K562 (cell line): ENCODE measurements around the gene MPG. TPM values are rescaled to one million over a fixed set of nuclear protein-coding genes. Genes with fewer than 3 reads are reported as not detected.

Experiments used
- ELF1 ChIP-seq: fragments of 200-800 bp; sonication (Bioruptor generic); IDR thresholded peaks from 2 replicates; pipeline ENCODE4 v1.6.1; 2016; ENCODE audit warnings: missing genetic modification characterization, missing compliant biosample characterization
- ELF4 ChIP-seq: fragments of 450-650 bp; formaldehyde crosslinking; IDR thresholded peaks from 2 replicates; pipeline ENCODE4 v1.4.0; 2022; ENCODE audit warnings: missing genetic modification characterization
- ESRRA ChIP-seq: fragments of 450-650 bp; IDR thresholded peaks from 2 replicates; pipeline ENCODE4 v1.6.1; 2014; ENCODE audit warnings: low read depth, mild to moderate bottlenecking, moderate library complexity, borderline replicate concordance
- GABPB1 ChIP-seq: sonication (generic); formaldehyde crosslinking; IDR thresholded peaks from 2 replicates; pipeline ENCODE4 v1.8.0; 2022; ENCODE audit warnings: mild to moderate bottlenecking, missing genetic modification reagents
- MAZ ChIP-seq, 2 experiments: fragments of 450-650 bp in 1 of 2; sonication (generic) in 1 of 2; formaldehyde crosslinking; IDR thresholded peaks in 1 of 2; conservative IDR thresholded peaks in 1 of 2; 2 replicates each; pipeline versions ENCODE4 v1.4.0 to v1.5.0; 2020; ENCODE audit warnings: mild to moderate bottlenecking in 1 of 2, missing genetic modification reagents in 1 of 2
- RAD21 ChIP-seq, 2 experiments: fragments of 250-450 bp in 1 of 2; fragments of 450-650 bp in 1 of 2; sonication (Bioruptor Pico) in 1 of 2; formaldehyde crosslinking in 1 of 2; IDR thresholded peaks in 1 of 2; conservative IDR thresholded peaks in 1 of 2; 2 replicates each; pipeline versions ENCODE4 v1.4.0 to v1.8.0; 2020 to 2022; ENCODE audit warnings: mild to moderate bottlenecking in 2 of 2, moderate library complexity in 1 of 2
- RFX7 ChIP-seq: fragments of 250-450 bp; sonication (Bioruptor Pico); IDR thresholded peaks from 2 replicates; pipeline ENCODE4 v1.5.1; 2021; ENCODE audit warnings: mild to moderate bottlenecking
- SPI1 ChIP-seq: IDR thresholded peaks from 2 replicates; pipeline ENCODE4 v1.6.1; 2011; ENCODE audit warnings: low read depth, low read length, control low read depth, borderline replicate concordance
- SUPT5H ChIP-seq: fragments of 450-650 bp; IDR thresholded peaks from 2 replicates; pipeline ENCODE4 v1.6.1; 2016
- TRIM24 ChIP-seq, 2 experiments: fragments of 450-650 bp; IDR thresholded peaks; 2 replicates each; pipeline ENCODE4 v1.6.1; 2016
- TRIM28 ChIP-seq: fragments of 450-650 bp; IDR thresholded peaks from 2 replicates; pipeline ENCODE4 v1.6.1; 2017
- polyA plus RNA-seq, 8 experiments: library from polyadenylated mRNA; depleted of rRNA in 4 of 8; stranded (reverse) in 5 of 8; unstranded in 3 of 8; fragments of >200 nt; fragmentation: Nextera tagmentation in 2 of 8; fragmentation: Illumina TruSeq in 1 of 8; extraction: Ambion mirVana in 2 of 8; extraction: Trizol in 1 of 8; gene quantifications; 2 replicates each; pipeline versions ENCODE4 v1.2.1 to v1.2.3, GENCODE V29; 2011 to 2014; ENCODE audit warnings: inconsistent platforms in 1 of 8, missing spikeins in 1 of 8
- total RNA-seq, 7 experiments: library from RNA; depleted of rRNA in 6 of 7; stranded (reverse); fragments of >200 nt in 6 of 7; fragmentation: Illumina TruSeq in 2 of 7; extraction: Trizol in 2 of 7; gene quantifications; 2 replicates each; pipeline versions ENCODE4 v1.2.1 to v1.2.3, GENCODE V29; 2011 to 2021; ENCODE audit warnings: low replicate concordance in 1 of 7
- TF ChIP-seq, protein P1 (sequence below): sonication (generic); formaldehyde crosslinking; IDR thresholded peaks from 2 replicates; pipeline ENCODE4 v1.9.0; 2022; ENCODE audit warnings: mild to moderate bottlenecking, missing genetic modification reagents
- TF ChIP-seq, protein P2 (sequence below): sonication (generic); formaldehyde crosslinking; IDR thresholded peaks from 2 replicates; pipeline ENCODE4 v1.8.0; 2022; ENCODE audit warnings: mild to moderate bottlenecking, missing genetic modification reagents
- TF ChIP-seq, protein P3 (sequence below): fragments of 450-650 bp; IDR thresholded peaks from 2 replicates; pipeline ENCODE4 v1.6.1; 2016; ENCODE audit warnings: missing biosample characterization, missing genetic modification characterization

The MPG gene
- total and polyA plus RNA-seq, 9 of the 15 experiments (the other 6 are each of a cell fraction or from before 2014, with no cell fraction given) = 0.42 to 226 (median 36.2) TPM

DNA sequence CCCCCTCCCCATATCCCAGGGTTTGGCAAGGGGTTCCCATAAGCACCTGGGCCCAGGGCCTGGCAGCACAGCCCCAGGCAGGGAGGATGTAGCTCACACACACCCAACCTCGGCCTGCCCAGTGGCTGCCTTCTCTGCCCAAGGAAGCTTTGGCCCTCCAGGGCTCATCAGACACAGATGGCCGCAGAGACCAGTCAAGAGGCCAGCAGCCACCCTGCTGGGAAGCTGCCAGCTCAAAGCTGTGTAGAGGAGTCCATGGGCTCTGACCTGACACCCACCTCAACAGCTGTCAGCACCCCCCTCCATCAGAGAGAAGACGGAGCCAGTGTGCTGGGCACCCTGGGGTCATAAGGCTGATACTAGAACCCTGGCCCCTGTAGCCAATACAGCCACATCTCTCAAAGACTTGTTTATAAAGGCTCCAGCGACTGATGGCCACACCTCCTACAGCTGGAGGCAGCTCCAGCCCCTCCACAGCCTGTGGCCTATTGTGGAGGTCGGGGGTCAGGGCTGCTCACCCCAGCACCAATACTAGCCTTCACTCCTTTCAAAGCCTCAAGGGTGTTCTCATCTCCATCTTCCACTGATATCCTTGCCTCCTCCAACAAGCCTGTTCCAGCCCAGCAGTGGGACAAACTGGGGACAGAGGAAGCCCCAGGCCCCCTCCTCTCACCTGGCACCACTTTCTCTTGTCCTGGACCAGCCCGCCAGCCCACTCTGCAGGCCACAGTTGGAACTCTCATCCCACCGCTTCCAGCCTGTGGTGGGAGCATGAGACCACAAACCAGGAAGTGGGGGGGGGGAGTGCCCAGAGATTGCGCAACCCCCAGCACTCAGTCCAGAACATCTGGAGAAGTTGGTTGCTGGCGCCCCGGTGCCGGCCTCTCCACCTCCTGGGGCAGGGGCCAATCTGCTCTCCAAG is 2.2 kb upstream of the MPG start (continued):
- TF ChIP-seq, protein P1, sequence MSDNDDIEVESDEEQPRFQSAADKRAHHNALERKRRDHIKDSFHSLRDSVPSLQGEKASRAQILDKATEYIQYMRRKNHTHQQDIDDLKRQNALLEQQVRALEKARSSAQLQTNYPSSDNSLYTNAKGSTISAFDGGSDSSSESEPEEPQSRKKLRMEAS = peak; percentile 21; the same call in 1 of the 2 replicates
- TF ChIP-seq RFX7 (CRISPR knock-in tag) = no peak
- TF ChIP-seq TRIM28 = no peak
- peak; percentile 93 for TF ChIP-seq ELF1 (tag)
- peak; percentile 65; the same call in 1 of the 2 replicates for TF ChIP-seq ESRRA
- 0 out of 2 replicates have a peak, but pooled peaks have one; percentile 59 for TF ChIP-seq ELF4
- peak in 1 of 2 experiments; percentile 50; a peak in 1 of 4 replicates for TF ChIP-seq TRIM24 (IDR thresholded peaks at IDR 0.05)
- TF ChIP-seq, protein P2, sequence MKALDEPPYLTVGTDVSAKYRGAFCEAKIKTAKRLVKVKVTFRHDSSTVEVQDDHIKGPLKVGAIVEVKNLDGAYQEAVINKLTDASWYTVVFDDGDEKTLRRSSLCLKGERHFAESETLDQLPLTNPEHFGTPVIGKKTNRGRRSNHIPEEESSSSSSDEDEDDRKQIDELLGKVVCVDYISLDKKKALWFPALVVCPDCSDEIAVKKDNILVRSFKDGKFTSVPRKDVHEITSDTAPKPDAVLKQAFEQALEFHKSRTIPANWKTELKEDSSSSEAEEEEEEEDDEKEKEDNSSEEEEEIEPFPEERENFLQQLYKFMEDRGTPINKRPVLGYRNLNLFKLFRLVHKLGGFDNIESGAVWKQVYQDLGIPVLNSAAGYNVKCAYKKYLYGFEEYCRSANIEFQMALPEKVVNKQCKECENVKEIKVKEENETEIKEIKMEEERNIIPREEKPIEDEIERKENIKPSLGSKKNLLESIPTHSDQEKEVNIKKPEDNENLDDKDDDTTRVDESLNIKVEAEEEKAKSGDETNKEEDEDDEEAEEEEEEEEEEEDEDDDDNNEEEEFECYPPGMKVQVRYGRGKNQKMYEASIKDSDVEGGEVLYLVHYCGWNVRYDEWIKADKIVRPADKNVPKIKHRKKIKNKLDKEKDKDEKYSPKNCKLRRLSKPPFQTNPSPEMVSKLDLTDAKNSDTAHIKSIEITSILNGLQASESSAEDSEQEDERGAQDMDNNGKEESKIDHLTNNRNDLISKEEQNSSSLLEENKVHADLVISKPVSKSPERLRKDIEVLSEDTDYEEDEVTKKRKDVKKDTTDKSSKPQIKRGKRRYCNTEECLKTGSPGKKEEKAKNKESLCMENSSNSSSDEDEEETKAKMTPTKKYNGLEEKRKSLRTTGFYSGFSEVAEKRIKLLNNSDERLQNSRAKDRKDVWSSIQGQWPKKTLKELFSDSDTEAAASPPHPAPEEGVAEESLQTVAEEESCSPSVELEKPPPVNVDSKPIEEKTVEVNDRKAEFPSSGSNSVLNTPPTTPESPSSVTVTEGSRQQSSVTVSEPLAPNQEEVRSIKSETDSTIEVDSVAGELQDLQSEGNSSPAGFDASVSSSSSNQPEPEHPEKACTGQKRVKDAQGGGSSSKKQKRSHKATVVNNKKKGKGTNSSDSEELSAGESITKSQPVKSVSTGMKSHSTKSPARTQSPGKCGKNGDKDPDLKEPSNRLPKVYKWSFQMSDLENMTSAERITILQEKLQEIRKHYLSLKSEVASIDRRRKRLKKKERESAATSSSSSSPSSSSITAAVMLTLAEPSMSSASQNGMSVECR (CRISPR knock-in tag) = peak; percentile 86
- TF ChIP-seq GABPB1 = peak; percentile 27; the same call in 1 of the 2 replicates
- TF ChIP-seq SUPT5H = no peak
- TF ChIP-seq MAZ (CRISPR knock-in tag; conservative IDR thresholded peaks at IDR 0.05 in 1 of 2, IDR thresholded peaks at IDR 0.05 in 1 of 2) = peak in 1 of 2 experiments; percentile 55; a peak in 2 of 4 replicates
- TF ChIP-seq, protein P3, sequence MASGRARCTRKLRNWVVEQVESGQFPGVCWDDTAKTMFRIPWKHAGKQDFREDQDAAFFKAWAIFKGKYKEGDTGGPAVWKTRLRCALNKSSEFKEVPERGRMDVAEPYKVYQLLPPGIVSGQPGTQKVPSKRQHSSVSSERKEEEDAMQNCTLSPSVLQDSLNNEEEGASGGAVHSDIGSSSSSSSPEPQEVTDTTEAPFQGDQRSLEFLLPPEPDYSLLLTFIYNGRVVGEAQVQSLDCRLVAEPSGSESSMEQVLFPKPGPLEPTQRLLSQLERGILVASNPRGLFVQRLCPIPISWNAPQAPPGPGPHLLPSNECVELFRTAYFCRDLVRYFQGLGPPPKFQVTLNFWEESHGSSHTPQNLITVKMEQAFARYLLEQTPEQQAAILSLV (tag) = peak; percentile 95
- TF ChIP-seq RAD21 (CRISPR knock-in tag; conservative IDR thresholded peaks at IDR 0.05 in 1 of 2, IDR thresholded peaks at IDR 0.05 in 1 of 2) = peak; percentile 31 to 41; a peak in 3 of 4 replicates
- TF ChIP-seq SPI1 = peak; percentile 78
